AG09309 (cell line): ENCODE data around the gene ASB2.

Experiments
- DNase-seq: peaks from one replicate; pipeline ENCODE4 v3.0.0-alpha.2; 2010; ENCODE audit warnings: low read depth
- H3K4me3 ChIP-seq: 2 replicates; pipeline ENCODE4 v1.5.1; 2011; ENCODE audit warnings: mild to moderate bottlenecking, low read depth, low read length, moderate library complexity; ENCODE audit not compliant: control insufficient read depth
- TF ChIP-seq, protein P1 (sequence below): IDR thresholded peaks from 2 replicates; pipeline ENCODE4 v1.5.1; 2011; ENCODE audit warnings: mild to moderate bottlenecking, low read depth, low read length, inconsistent platforms; ENCODE audit not compliant: insufficient read depth, control insufficient read depth; ENCODE audit errors: missing control alignments

The ASB2 gene

DNA sequence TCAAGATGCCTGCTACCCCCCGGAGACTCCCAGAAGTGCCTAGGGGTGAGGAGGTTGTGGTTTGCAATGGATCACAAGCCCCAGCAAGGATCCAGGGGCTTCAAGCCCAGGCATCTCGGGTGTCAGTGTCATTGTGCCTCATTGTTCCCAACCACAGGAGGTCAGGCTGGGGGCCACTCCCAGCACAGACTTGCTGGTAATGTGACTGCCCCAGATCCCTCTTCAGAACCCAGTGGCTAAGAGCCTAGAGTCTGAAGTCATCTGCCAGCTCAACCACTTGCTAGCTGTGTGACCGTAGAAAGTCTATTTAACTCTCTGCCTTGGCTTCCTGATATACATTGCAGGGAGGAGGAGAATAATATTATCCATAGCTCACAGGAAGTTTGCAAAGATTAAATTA, 7.7 kb upstream of the ASB2 start:
- no peak for DNase-seq
- TF ChIP-seq, protein P1, sequence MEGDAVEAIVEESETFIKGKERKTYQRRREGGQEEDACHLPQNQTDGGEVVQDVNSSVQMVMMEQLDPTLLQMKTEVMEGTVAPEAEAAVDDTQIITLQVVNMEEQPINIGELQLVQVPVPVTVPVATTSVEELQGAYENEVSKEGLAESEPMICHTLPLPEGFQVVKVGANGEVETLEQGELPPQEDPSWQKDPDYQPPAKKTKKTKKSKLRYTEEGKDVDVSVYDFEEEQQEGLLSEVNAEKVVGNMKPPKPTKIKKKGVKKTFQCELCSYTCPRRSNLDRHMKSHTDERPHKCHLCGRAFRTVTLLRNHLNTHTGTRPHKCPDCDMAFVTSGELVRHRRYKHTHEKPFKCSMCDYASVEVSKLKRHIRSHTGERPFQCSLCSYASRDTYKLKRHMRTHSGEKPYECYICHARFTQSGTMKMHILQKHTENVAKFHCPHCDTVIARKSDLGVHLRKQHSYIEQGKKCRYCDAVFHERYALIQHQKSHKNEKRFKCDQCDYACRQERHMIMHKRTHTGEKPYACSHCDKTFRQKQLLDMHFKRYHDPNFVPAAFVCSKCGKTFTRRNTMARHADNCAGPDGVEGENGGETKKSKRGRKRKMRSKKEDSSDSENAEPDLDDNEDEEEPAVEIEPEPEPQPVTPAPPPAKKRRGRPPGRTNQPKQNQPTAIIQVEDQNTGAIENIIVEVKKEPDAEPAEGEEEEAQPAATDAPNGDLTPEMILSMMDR, result no peak

DNA sequence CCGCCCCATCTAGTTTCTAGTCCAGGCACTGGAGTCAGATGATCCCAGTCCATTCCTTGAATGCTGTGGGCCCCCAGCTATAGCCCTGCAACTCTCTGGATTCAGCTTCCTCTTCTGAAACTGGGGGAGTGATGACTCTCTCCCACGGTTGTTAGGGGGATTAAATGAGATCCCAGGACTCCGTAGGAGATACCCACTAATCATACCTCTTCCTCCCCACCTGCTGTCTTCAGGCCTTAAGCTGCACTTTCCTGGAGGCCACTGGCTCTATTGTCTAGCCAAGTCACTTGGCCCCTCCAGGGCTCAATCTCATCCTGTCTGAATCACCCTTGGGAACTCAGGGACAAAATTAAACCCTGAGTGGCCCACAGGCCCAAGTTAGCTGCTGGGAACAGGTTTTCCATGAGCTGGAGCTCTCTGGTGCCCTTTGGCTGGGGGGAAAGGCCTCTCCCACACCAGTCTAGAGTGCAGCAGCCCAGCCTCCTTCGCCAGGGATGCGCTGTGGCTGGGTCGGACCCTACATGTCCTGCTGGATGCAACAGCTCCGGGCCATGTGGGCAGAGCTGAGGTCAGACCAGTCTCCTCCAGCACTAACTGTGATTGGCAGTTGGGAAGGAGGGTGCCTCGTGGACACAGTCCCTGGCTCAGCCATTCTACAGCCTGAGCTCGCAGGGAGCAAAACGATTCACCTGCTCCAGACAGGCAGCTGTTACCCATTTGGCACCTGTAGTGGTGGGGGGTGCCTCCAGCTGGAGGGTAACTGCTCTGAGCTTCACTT, 6.0 kb upstream of the ASB2 start:
- no peak for DNase-seq
- TF ChIP-seq, protein P1, result no peak

More for the DNA sequence above, 7.7 kb upstream of the ASB2 start:
- H3K4me3 ChIP-seq, result no peak overlapping the region

DNA sequence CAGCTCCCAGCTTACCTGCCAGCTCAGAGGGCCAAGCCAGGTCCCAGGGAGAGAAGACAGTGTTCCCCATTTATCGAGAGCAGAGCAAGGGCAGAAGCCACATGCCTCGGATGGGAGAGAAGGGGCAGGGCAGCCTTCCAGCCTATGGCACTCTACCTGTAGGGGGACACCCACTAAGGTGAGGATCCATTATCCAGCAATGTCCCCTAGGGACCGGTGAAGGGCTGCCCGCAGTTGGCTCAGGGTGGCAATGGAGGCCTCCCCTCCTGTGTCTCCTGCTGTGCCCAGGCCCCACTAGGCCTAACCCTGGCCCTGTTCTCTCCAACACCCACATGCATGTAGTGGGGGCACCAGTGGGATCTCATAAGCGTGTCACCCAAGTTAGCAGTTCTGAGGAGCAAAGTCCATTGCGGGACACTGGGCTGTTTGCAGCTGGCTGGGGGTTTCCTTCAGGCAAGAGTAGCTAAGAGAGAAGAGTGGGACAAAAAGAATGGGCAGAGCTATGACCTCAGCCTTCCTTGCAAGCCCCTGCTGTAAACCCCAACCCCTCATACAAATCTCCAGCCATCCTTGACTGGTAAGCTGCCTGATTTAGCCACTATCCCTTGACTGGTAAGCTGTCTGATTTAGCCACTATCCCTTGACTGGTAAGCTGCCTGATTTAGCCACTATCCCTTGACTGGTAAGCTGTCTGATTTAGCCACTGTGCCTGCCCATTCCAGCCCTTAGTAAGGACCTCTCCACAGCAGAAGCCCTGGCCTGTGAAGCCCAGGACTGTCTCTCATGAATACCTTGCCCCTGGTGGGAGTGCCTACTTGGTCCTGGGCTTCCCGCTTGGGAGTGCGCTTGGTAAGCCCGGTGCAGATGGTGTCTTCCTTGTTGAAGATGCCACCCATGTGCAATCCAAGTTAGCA, 5.2 kb upstream of the ASB2 start:
- no peak overlapping the region for H3K4me3 ChIP-seq
- TF ChIP-seq, protein P1, result no peak
- no peak for DNase-seq

More for the DNA sequence above, 6.0 kb upstream of the ASB2 start:
- H3K4me3 ChIP-seq, result no peak overlapping the region

DNA sequence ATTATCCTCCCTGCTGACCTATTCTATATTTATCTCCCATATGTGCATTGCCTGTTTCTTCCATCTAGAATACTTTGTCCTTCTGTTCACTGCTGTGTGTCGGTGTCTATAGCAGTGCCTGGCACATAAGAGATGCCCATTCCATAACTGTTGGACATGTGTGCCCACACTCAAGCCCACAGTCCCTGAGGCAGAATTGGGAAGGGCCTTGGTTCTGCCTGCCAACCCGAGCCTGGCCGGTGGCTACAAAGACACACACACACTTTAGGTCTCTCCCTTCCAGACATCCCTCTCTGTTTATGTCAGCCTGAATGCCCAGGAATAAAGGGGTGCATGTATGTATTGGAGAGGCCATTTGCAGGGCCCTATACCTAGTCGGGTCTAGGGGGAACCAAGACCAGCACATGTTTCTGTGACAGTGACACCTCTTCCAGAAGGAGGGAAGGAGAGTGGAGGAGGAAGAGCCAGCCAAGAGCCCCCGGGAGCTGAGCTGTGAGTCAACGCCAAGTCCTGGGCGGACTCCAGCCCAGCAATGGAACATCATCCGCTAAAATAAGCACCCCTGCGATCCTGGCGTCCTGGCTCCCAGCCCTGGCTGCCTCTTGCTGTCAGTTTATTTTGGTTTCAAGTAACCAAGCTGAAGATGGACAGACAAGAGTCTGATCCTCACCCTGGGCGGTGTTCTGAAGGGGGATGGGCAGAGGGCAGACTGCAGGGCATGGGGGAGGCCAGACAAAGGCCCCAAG, 4.3 kb upstream of the ASB2 start:
- DNase-seq, result no peak
- H3K4me3 ChIP-seq, result no peak overlapping the region
- TF ChIP-seq, protein P1, result no peak

DNA sequence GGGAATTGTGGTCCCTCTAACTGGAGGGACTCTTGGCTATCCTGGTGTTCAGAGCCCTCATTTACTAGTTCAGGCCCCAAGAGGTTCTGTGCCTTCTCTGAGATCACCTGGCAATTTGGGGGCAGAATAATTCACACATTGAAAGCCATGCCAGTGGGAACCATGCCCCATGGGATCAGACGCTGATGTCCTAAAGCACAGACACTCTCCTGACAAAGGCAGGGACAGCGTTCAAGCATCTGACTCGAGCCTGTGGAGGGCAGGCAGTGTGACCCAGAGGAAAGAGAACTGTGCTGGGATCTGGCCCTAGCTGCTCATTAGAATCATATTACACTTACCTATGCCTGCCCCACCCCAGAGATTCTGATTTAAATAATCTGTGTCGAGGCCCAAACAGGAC, 2.4 kb upstream of the ASB2 start:
- no peak for DNase-seq
- H3K4me3 ChIP-seq, result no peak overlapping the region
- TF ChIP-seq, protein P1, result no peak

DNA sequence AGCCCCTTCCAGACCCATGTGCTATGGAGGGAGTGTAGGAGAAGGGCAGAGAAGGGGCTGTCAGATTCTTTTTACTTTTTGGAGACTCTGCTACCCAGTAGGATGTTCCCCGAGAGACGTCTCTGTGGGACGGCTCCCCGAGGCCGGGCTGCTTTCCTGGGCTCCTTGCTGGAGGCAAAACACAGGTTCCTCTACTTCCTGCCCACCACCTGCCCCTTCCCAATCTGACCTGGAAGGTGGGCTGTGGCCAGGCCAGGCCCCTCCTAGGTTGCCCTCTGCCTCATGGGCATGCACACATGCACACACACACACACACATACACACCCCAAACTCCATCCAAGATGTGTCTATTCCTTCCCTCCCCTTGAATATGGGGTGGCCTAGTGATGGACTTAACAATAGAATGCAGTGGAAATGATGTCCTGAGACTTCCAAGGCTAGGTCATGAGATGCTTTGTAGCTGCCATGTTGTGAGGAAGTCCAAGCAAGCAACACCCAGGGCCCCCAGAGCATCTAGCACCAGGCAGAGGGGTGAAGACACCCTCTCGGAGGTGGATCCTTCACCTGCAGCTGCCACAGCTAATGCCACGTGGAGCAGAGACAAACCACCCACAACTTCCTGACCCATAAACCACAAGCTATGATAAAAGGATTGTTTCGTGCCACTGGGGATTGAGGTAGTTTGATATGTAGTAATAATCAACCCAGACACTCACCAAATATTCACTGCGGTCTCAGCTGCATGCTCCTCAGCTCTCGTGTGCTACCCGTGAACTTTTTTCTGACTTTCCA, 1.6 kb upstream of the ASB2 start:
- TF ChIP-seq, protein P1, result no peak
- no peak overlapping the region for H3K4me3 ChIP-seq
- DNase-seq, result no peak
